IPS-NIHi7 (cell line): ENCODE data around the gene ERG28.
A peak's percentile ranks its signal among the peaks of the same experiment; 100 is the strongest.
"Not testable (repeated sequence)": the region's sequence is repeated elsewhere in the genome, so short reads cannot be mapped to it uniquely, and the experiment has no call there.

Experiments
- DNase-seq: peaks from one replicate; pipeline ENCODE4 v3.0.0; 2012; ENCODE audit warnings: mixed read lengths; ENCODE audit errors: extremely low spot score

ERG28 gene

GRCh38 chr14:75660630-75661498 lies at the start of gene ERG28, which contains the start of gene TTLL5:
Gene ERG28, minus strand, starts transcription at chr14:75660876. Its CDS starts 3,374 bp downstream, at chr14:75657502.
Gene TTLL5, plus strand, starts transcription at chr14:75661246. Its CDS starts 1,904 bp downstream, at chr14:75663150.
- peak; percentile 100 for DNase-seq

GRCh38 chr14:75709207-75709812 lies 48.6 kb upstream of the ERG28 start:
- peak; percentile 76 for DNase-seq

- no peak for DNase-seq
Measured at GRCh38 chr14:75705014-75705413, 44.3 kb upstream of the ERG28 start.

- no peak for DNase-seq
Measured at GRCh38 chr14:75703467-75703866, 42.8 kb upstream of the ERG28 start.

GRCh38 chr14:75702616-75703261 lies 42.1 kb upstream of the ERG28 start:
- peak; percentile 17 for DNase-seq

GRCh38 chr14:75702122-75702521 lies 41.4 kb upstream of the ERG28 start:
- no peak for DNase-seq

GRCh38 chr14:75700295-75700694 lies 39.6 kb upstream of the ERG28 start:
- no peak for DNase-seq

GRCh38 chr14:75699331-75699730 lies 38.7 kb upstream of the ERG28 start:
- DNase-seq: no peak

- no peak for DNase-seq
Measured at GRCh38 chr14:75697918-75698317, 37.2 kb upstream of the ERG28 start.

GRCh38 chr14:75697386-75697785 lies 36.7 kb upstream of the ERG28 start:
- no peak for DNase-seq

- DNase-seq: not testable (repeated sequence)
Measured at GRCh38 chr14:75695025-75695424, 34.3 kb upstream of the ERG28 start.

GRCh38 chr14:75690010-75690409 lies 29.3 kb upstream of the ERG28 start:
- DNase-seq: no peak

- no peak for DNase-seq
Measured at GRCh38 chr14:75689012-75689411, 28.3 kb upstream of the ERG28 start.

GRCh38 chr14:75685910-75686309 lies 25.2 kb upstream of the ERG28 start:
- no peak for DNase-seq

- peak; percentile 29 for DNase-seq
Measured at GRCh38 chr14:75675265-75675960, 14.7 kb upstream of the ERG28 start.

- no peak for DNase-seq
Measured at GRCh38 chr14:75673345-75674035, 12.8 kb upstream of the ERG28 start.

- no peak for DNase-seq
Measured at GRCh38 chr14:75672605-75673192, 12.0 kb upstream of the ERG28 start.

- no peak for DNase-seq
Measured at GRCh38 chr14:75667099-75667765, 6.6 kb upstream of the ERG28 start.

GRCh38 chr14:75662966-75663365 lies 2.3 kb upstream of the ERG28 start:
- no peak for DNase-seq

- no peak for DNase-seq
Measured at GRCh38 chr14:75661499-75661814, 781 bp upstream of the ERG28 start.

GRCh38 chr14:75660238-75660629 lies 442 bp downstream of the ERG28 start:
- no peak for DNase-seq
